GM21576 (cell line): Measurements from ENCODE around the gene PRODH.
"Not testable (repeated sequence)": the region's sequence is repeated elsewhere in the genome, so short reads cannot be mapped to it uniquely, and the experiment has no call there.

ENCODE experiments used
- ATAC-seq: cut with Tn5 transposase; IDR thresholded peaks from one replicate; pipeline ENCODE4 v1.9.1; 2021; ENCODE audit warnings: mild to moderate bottlenecking, moderate library complexity; ENCODE audit not compliant: unreplicated experiment

PRODH gene

GRCh38 chr22:18968011-18968749 lies 32.1 kb upstream of the PRODH start:
- no peak for ATAC-seq

GRCh38 chr22:18967391-18968010 lies 31.4 kb upstream of the PRODH start:
- ATAC-seq, result not testable (repeated sequence)

GRCh38 chr22:18966748-18967147 lies 30.7 kb upstream of the PRODH start:
- no peak for ATAC-seq

GRCh38 chr22:18965526-18966421 lies 29.7 kb upstream of the PRODH start:
- ATAC-seq, result no peak

- ATAC-seq, result not testable (repeated sequence)
Observed at GRCh38 chr22:18964501-18965265, 28.6 kb upstream of the PRODH start.

GRCh38 chr22:18964051-18964450 lies 28.0 kb upstream of the PRODH start:
- not testable (repeated sequence) for ATAC-seq

GRCh38 chr22:18962308-18962635 lies 26.2 kb upstream of the PRODH start:
- no peak for ATAC-seq

- ATAC-seq, result not testable (repeated sequence)
Observed at GRCh38 chr22:18961632-18962307, 25.7 kb upstream of the PRODH start.

GRCh38 chr22:18961201-18961600 lies 25.1 kb upstream of the PRODH start:
- not testable (repeated sequence) for ATAC-seq

GRCh38 chr22:18960166-18960820 lies 24.2 kb upstream of the PRODH start:
- not testable (repeated sequence) for ATAC-seq

GRCh38 chr22:18959741-18960140 lies 23.6 kb upstream of the PRODH start:
- ATAC-seq, result not testable (repeated sequence)

- ATAC-seq, result not testable (repeated sequence)
Observed at GRCh38 chr22:18959266-18959665, 23.2 kb upstream of the PRODH start.

GRCh38 chr22:18958738-18959137 lies 22.6 kb upstream of the PRODH start:
- not testable (repeated sequence) for ATAC-seq

- ATAC-seq, result not testable (repeated sequence)
Observed at GRCh38 chr22:18958321-18958705, 22.2 kb upstream of the PRODH start.

- ATAC-seq, result not testable (repeated sequence)
Observed at GRCh38 chr22:18957621-18958320, 21.7 kb upstream of the PRODH start.

- ATAC-seq, result not testable (repeated sequence)
Observed at GRCh38 chr22:18956956-18957355, 20.9 kb upstream of the PRODH start.

GRCh38 chr22:18956121-18956895 lies 20.2 kb upstream of the PRODH start:
- not testable (repeated sequence) for ATAC-seq

GRCh38 chr22:18955696-18956095 lies 19.6 kb upstream of the PRODH start:
- no peak for ATAC-seq
